KMS-11 (cell line): Measurements from ENCODE around the gene FCN2.

ENCODE experiments used
- H2AFZ ChIP-seq: fragments of 200-600 bp; sonication (generic); 2 replicates; pipeline ENCODE4 v1.6.1; 2016; ENCODE audit warnings: antibody characterized with exemption, mixed run types, low read depth
- H3K27ac ChIP-seq: fragments of 200-600 bp; sonication (generic); 2 replicates; pipeline ENCODE4 v1.6.1; 2016; ENCODE audit warnings: mild to moderate bottlenecking, mixed run types
- H3K27me3 ChIP-seq: fragments of 200-600 bp; sonication (generic); 2 replicates; pipeline ENCODE4 v1.6.1; 2017; ENCODE audit warnings: mild to moderate bottlenecking, low read depth, mixed run types, moderate library complexity; ENCODE audit not compliant: insufficient read depth
- H3K36me3 ChIP-seq: fragments of 200-600 bp; sonication (generic); 2 replicates; pipeline ENCODE4 v1.6.1; 2017; ENCODE audit warnings: mild to moderate bottlenecking, mixed run types; ENCODE audit not compliant: insufficient read depth
- H3K4me1 ChIP-seq: fragments of 200-600 bp; sonication (generic); 2 replicates; pipeline ENCODE4 v1.6.1; 2016; ENCODE audit warnings: mild to moderate bottlenecking, low read depth, mixed run types; ENCODE audit not compliant: poor library complexity, severe bottlenecking
- H3K4me2 ChIP-seq: fragments of 200-600 bp; sonication (generic); 2 replicates; pipeline ENCODE4 v1.7.0; 2016; ENCODE audit warnings: mild to moderate bottlenecking, mixed run types
- H3K4me3 ChIP-seq: fragments of 200-600 bp; sonication (generic); IDR thresholded peaks from 2 replicates; pipeline ENCODE4 v1.6.1; 2017; ENCODE audit warnings: low read depth, low read length, mixed read lengths; ENCODE audit not compliant: insufficient read depth
- H3K79me2 ChIP-seq: fragments of 200-600 bp; sonication (generic); 2 replicates; pipeline ENCODE4 v1.6.1; 2016; ENCODE audit warnings: low read depth, mixed run types; ENCODE audit not compliant: insufficient read depth
- H3K9ac ChIP-seq: fragments of 200-600 bp; sonication (generic); 2 replicates; pipeline ENCODE4 v1.6.1; 2016; ENCODE audit warnings: mild to moderate bottlenecking, mixed run types
- H4K20me1 ChIP-seq: fragments of 200-600 bp; sonication (generic); 2 replicates; pipeline ENCODE4 v1.6.1; 2016; ENCODE audit warnings: mild to moderate bottlenecking, mixed run types; ENCODE audit not compliant: insufficient read depth
- TF ChIP-seq, protein P1 (sequence below): fragments of 200-600 bp; sonication (generic); conservative IDR thresholded peaks from 2 replicates; pipeline ENCODE4 v1.6.1; 2017; ENCODE audit warnings: low read depth, mild to moderate bottlenecking, antibody characterized with exemption, low read length, moderate library complexity, mixed read lengths

FCN2 gene

DNA sequence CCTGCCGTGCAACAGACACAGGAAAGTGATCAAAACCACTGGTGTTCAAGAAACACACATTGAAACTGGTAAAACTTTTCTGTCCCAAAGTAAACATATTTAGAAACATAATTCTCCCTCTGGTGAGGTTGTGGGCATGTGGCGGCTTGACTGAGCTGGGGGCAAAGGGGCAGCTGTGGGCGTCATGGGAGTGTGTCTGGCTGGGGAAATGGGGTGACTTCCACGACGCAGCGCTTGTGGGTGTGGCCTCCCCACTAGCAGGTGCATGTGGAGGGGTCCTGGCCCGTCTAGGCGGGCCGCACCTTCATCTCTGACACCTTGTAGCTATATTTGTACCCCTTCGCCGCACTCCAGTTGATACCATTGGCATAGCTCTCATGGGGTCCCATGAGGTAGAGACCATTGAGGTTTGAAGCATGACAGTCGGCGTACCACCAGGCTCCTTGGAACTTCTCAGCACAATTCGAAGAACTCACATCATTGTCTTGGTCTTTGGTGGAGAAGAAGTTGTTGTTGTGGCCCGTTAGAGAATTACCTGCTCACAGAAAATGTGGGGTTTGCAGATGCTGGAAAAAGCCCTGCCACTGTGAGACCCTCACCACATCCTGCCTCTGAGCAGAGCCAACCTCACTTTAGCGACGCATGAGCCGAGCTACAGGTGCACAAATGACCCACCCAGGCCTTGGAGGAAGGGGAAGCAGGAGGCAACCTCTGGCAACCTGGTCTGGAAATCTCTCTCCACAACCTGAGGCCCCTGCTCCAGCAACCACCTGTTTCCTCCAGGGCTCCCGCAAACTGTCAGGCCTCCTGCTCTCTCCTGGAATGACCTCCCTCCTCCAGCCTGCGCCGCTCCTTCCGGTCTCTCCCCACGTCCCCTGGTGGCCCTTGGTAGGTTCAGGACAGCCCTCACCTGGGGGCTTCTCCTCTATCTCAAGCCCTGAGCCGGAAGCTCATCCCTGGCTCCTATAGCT lies 29.2 kb downstream of the FCN2 start:
- Histone ChIP-seq H2AFZ (no peak overlapping the region), H3K4me3 (no peak overlapping the region), H4K20me1 (no peaks in the 10 kb centered on the region), H3K36me3 (no peaks in the 10 kb centered on the region), H3K4me1 (no peaks in the 10 kb centered on the region), H3K79me2 (no peaks in the 10 kb centered on the region), H3K9ac (no peak overlapping the region), H3K27me3 (peaks cover 30% of the 10 kb centered on the region), H3K27ac (no peak overlapping the region), H3K4me2 (no peak overlapping the region)
- TF ChIP-seq, protein P1, sequence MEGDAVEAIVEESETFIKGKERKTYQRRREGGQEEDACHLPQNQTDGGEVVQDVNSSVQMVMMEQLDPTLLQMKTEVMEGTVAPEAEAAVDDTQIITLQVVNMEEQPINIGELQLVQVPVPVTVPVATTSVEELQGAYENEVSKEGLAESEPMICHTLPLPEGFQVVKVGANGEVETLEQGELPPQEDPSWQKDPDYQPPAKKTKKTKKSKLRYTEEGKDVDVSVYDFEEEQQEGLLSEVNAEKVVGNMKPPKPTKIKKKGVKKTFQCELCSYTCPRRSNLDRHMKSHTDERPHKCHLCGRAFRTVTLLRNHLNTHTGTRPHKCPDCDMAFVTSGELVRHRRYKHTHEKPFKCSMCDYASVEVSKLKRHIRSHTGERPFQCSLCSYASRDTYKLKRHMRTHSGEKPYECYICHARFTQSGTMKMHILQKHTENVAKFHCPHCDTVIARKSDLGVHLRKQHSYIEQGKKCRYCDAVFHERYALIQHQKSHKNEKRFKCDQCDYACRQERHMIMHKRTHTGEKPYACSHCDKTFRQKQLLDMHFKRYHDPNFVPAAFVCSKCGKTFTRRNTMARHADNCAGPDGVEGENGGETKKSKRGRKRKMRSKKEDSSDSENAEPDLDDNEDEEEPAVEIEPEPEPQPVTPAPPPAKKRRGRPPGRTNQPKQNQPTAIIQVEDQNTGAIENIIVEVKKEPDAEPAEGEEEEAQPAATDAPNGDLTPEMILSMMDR: no peak

DNA sequence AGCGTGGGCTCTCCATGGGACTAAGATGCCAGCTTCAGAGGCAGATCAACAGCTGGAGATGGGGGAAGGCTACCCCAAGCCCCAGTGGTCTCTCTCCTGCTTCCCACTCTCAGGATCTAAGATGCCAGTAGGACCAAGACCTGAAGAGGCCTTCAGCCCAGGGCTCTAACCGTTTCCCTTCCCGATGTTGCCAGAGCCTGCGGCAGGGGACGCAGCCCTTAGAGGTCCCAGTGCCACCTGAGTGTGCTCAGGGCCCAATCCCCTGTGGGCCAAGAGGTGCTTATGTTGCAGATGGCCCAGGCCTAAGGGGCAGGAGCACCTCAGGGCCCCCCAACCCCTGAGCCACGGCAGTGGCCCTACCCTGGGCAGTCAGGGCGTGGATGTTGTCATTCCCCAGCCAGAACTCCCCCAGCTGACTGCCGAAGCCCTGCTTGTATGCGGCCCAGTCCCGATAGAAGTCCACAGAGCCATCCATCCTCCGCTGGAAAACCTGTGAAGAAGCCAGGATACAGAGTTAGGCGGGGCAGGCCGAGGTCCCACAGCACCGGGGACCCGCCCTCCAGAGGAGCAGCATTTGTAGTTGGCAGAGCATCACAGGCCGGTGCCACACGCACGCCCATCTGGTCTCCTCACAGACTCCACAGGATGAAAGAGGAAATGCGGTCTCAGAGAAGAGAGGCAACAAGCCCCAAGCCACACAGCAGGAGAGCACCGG lies 31.7 kb downstream of the FCN2 start:
- Histone ChIP-seq H3K4me1 (no peaks in the 10 kb centered on the region), H4K20me1 (no peaks in the 10 kb centered on the region), H3K9ac (no peak overlapping the region), H2AFZ (no peak overlapping the region), H3K79me2 (no peaks in the 10 kb centered on the region), H3K36me3 (no peaks in the 10 kb centered on the region), H3K27ac (no peak overlapping the region), H3K27me3 (peaks cover 8% of the 10 kb centered on the region; the same call in 1 of the 2 replicates), H3K4me3 (no peak overlapping the region), H3K4me2 (no peak overlapping the region)
- TF ChIP-seq, protein P1: no peak

DNA sequence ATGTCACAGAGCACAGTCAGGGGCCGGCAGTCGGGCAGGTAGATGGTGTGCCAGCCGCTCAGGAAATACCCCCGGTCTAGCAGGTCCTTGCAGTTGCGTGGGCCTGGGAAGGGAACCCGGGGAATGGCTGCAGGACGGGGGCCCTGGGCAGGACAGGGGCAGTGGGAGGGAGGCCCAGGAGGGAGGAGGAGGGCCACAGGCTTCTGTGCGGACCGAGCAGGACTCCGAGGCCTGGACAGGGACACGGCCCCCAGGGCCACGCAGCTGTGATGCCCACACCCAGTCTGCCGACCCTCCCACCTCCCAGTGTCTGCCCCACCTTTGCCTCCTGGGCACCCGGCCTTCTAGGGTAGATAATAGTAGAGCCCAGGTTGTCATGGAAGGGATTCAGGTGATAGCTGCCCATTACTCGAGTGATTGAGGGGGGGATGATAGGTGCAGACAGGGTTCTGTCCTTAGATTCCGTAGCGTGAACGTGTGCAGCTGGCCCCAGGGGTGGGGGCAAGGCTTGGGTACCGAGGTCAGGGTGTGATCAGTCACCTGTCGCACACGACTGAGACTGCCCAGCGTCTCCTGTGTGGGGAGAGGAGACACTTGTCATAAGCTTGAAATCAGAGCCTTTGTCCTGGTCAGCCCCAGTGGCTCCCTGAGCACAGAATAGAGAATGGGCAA lies 32.6 kb downstream of the FCN2 start:
- Histone ChIP-seq H2AFZ (no peak overlapping the region), H3K27me3 (peaks cover 6% of the 10 kb centered on the region; the same call in 1 of the 2 replicates), H3K9ac (no peak overlapping the region), H3K27ac (no peak overlapping the region), H4K20me1 (no peaks in the 10 kb centered on the region), H3K79me2 (no peaks in the 10 kb centered on the region), H3K4me1 (no peaks in the 10 kb centered on the region), H3K4me2 (no peak overlapping the region), H3K36me3 (no peaks in the 10 kb centered on the region), H3K4me3 (no peak overlapping the region)
- TF ChIP-seq, protein P1: no peak

DNA sequence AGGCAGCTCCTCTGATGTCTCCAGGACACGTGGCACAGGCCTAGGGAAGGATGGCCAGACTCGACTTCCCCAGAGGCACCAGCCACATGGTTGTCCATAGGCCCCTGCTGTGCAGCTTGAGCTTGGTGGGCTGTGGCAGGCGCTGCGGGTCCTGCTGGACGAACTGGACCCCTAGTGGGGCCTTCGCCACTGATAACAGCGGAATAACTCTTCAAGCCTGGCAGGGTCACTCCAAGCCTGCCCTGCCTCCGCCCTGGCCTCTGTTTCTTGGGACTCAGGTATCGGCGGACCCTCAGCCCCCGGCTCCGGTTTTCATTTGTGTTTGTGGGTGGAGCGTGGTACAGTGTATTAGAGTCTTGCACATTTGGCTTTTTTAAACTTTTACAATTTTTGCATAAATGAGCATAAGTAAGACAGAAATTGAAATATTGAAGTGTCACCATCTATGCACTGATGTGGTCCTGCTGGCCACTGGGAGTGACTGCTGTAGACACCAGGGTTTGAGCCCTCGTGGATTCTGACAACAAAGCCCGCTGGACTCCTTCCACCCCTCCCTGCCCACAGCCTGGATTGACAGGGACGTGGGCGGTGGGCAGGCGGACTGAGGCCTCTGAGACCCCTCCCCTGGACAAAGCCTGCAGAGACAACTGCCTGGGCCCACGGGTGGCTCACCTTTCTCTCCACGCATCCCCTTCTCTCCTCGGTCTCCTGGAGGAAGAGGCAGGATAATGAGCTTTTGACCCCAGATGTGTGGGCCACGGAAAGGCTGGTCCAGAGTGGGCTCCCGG lies 33.3 kb downstream of the FCN2 start:
- Histone ChIP-seq H4K20me1 (no peaks in the 10 kb centered on the region), H3K4me3 (no peak overlapping the region), H2AFZ (no peak overlapping the region), H3K4me1 (no peaks in the 10 kb centered on the region), H3K79me2 (no peaks in the 10 kb centered on the region), H3K9ac (no peak overlapping the region), H3K27me3 (peaks cover 6% of the 10 kb centered on the region; the same call in 1 of the 2 replicates), H3K27ac (no peak overlapping the region), H3K4me2 (no peak overlapping the region), H3K36me3 (no peaks in the 10 kb centered on the region)
- TF ChIP-seq, protein P1: no peak
